DMS79 treated with DMSO at 0.1 percent for 48 hours (cell line): ENCODE data around the gene ZMIZ1.
A peak's percentile ranks its signal among the peaks of the same experiment; 100 is the strongest.

Source experiments
- DNase-seq: peaks from one replicate; lab custom pipeline; 2025; lab: John Stamatoyannopoulos, UW

The ZMIZ1 gene

DNA sequence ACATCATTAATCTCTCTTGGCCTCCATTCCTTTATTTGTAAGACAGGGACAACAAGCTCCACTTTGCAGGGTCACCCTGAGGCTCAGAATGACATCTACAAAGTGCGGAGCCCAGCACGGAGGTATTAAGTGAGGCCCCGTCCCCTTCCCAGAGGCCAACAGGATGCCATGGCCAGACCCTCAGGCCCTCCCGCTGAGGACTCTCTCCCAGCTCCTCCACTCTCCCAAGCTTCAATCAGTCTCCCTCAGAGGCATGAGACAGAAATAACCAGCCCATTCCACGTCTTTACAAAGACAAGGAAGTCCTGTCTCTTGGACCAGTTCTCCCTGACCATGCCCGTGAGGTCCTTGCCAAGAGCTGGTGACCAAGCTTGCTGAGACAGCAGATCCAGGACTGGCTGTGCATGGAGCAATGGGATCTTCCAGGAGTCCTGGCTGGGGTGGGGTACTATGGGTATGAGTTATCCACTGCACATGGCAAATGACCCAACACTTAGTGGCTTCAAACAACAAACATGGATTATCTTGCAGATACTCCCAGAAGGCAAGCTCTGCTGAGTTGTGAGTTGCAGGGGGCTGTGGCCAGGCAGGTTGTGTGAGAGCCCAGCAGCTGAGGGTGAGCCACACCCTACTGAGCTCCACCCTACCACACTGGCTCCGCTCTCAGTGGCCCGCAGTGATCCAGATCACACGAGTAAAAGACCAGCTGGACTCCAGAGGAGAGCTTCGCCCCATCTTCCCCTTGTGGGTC, 274.2 kb downstream of the ZMIZ1 start:
- DNase-seq, result no peak

DNA sequence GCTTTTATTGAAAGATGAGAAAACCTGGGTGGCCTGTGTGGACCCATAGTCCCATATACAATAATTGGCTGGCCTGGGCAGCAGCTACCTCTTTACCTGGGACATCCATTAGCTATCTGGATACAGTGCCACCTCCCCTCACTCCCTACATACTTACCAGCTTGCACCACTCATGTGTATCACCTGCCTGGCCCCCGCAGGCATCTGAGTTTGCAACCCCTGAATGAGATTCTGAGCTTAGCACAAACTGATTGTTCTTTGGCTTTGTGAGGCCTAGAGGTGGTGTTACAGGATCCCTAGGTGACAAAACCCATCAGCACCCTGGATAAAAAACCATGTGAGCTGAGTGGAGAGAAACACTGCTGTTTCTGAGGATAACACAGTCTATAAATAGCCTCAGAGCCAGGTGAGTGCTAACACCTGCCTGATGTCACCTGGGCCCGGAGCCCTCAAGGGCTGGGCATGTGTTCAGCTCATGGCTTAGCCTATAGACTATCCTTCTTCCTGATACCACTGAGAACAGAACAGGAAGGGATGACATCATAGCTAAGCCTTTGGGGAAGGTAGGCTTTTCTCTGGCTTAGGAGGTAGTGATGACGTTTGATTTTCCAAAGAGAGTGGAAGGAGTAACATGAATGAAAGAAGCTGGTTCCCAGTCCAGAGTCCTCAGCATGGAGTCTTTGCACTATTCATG, 275.9 kb downstream of the ZMIZ1 start:
- peak; percentile 37 for DNase-seq

DNA sequence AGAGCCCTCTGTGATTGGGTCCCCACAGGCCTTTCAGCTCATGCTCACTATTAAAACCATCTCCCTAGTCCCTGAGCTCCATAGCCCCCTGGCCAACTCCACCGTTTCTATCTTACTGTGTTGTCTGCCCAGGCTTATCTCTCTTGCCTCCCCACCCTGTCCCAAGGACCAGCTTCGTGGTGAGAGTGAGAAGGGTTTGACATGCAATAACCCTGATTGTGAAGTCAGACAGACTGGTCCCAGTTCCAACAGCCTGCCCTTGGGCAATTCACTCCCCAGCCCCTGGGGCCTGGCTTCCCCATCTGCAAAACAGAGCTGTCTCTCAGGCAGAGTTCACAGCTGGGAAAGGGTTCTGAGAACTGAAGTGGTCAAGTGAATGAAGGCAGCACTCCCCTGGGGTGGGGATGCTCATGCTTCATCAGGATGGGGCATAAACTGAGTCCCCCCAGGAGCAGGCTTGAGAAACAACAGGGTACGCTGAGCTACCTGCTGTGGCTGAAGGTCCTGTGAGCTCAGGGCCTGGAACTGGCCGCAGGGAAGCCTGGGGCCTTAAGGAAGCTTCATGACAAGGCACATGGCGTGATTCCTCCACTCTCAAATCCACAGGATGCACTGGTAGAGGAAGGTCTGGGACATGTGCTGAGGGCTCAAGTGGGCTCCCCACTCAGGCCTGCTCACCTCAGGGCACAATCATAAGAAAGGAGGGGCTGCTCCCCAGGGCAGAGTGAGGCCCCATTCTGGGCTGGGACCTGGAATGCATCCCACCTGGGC, 276.7 kb downstream of the ZMIZ1 start:
- no peak for DNase-seq

DNA sequence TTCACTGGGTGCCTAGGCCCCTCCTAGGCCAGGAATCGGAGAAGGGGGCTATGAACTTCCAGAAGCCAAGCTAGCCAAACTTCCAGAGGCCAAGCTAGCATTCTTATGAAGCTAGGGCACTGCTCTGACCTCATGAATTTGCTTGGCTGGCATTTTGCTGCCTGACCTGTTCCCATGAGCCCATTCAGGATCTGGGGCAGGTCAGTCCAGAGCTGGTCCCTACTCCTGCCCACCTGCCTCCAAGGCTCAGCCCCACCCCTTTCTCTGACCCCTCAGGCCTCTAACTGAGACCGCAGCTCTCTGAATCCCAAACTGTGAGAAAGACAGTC, 277.2 kb downstream of the ZMIZ1 start:
- no peak for DNase-seq

DNA sequence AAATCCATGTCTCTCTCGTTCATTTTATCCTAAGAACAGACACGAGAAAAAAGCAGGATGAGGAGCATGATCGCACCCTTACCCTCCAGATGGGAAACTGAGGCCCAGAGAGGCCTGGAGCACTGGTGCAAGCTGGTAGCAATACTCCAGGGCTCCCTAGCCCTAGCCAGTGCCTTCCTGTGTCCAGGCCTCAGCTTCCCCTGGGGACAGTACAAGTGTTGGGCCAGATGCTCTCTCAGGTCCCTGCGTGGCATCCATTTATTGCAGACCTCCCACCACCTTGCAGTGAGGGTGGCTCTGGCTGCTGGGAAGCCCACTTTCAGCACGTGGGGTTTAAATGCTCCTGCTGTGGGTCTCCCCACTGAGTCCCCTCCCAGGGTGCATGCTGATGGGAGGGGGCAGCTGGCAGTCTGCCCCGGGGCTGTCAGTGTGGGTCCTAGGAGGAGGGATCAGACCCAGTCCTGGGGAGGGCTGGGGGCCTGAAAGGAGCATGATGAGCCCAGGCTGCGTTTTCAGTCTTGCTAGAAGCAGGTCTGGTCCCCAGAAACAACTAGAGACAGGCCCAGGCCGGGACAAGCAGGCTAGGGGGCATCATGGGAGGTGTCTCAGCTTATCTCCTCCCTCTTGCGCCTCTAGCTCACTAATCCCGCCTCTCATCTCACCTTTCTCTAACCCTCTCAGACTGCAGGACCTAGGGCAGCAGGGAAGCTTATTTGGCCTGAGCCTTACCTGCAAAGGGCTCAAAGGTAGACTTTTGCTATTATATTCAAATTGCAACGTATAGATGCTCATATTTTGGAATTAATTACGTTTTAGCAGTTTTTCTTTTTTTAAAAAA, 277.8 kb downstream of the ZMIZ1 start:
- no peak for DNase-seq

- DNase-seq, result peak; percentile 59
Measured at GRCh38 chr10:79347226-79347893, 278.6 kb downstream of the ZMIZ1 start, which contains the start of gene PPIF. TSS of gene PPIF (plus strand) at chr10:79347469. CDS start at chr10:79347549, 80 bp downstream.

DNA sequence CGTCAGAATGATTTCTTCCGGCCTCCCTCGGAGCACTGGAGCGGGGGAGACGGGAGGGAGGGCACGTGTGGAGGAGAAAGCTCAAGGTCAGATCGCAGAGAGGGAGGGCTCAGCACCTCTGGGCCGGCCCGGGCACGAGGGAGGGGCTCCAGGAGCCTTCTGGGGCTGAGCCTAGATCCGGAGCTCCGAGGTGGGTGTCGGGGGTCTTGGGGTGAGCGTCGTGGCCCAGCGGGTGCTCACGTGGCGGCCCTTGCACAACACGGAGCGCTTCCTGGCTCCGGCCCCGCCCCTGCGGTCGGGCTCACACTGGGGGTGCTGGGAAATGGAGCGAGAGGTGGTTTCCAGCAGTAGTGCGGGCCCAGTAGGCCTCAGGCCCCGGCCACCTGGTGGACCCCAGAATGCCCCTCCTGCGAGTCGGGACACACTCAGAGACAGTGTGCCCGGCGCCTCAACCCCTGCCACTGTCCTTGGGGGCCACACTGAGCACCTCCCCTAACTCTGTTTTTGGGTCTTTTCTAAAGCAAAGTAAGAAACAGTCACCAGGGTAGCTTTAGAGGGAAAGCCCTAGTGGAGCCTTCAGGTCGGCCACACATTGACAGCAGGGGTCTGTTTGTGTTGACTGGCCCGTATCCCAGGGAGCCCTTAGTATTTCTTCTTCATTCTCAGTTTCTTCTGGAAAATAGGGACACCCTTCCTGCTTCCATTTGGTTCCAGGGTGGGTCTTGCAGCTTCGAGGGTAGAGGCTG, 279.3 kb downstream of the ZMIZ1 start:
- no peak for DNase-seq

DNA sequence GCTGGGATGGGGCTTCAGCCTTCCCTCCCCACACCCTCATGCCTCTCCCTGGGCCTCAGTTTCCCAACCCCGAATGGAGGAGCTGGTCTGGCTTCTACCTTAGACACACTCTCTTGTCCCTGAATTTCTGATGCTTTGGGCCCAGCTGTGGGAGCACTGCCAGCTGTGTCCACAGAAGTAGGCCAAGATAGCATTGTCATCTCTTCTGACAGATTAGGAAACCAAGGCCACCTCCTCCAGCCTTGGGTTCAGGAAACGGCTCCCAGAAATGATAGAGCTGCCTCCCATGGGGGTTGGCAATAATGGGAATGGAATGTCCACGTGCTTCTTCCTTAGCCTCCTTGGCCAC, 279.8 kb downstream of the ZMIZ1 start:
- DNase-seq, result no peak

DNA sequence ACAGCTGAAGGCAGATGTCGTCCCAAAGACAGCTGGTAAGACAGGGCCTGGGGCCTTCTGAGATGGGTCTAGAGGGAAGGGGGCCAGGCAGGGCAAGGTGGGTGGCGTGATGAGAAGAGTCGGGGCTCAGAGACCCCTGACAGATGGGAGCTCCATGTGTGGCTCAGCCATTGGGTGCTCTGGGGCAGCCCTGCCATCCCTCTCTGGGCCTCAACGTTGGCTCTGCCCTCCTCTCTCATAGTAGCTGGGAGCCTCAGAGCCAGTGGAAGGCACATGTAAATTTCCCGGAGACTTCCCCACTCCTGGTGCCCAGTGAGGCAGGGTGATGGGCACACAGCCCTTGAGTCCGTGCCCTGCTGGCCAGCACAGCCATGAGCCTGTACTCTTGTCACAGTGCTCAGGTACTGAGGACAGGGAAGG, 280.3 kb downstream of the ZMIZ1 start:
- no peak for DNase-seq

DNA sequence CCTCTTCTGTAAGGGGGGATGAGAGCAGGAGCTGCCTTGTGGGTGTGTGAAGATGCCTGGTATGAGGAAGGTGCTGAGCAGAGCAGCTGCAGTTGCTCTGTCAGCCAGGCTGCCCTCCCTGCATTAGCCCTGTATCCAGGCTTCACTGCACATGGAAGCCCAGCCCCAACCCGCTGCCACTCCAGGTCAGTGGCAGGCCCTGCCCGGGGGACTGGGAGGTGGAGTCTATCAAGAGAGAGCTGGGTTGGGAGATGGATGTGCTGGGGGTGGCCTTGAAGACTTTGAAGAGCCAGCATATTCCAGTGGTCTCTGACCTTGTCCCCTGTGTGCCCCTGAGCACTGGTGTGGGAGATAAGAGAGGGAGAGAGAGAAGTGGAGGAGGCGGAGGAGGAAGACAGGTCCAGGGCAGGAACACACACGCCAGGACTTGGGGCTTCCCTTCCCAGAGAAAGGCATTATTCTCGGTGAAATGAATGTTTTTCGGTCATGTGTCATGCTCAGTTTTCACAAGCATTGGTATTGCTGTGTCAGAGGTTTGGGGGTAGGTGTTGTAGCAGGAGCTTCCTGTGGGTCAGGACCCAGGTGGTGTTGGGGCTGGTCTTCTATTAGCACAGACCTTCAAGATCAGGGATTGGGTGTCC, 281.1 kb downstream of the ZMIZ1 start:
- no peak for DNase-seq

DNA sequence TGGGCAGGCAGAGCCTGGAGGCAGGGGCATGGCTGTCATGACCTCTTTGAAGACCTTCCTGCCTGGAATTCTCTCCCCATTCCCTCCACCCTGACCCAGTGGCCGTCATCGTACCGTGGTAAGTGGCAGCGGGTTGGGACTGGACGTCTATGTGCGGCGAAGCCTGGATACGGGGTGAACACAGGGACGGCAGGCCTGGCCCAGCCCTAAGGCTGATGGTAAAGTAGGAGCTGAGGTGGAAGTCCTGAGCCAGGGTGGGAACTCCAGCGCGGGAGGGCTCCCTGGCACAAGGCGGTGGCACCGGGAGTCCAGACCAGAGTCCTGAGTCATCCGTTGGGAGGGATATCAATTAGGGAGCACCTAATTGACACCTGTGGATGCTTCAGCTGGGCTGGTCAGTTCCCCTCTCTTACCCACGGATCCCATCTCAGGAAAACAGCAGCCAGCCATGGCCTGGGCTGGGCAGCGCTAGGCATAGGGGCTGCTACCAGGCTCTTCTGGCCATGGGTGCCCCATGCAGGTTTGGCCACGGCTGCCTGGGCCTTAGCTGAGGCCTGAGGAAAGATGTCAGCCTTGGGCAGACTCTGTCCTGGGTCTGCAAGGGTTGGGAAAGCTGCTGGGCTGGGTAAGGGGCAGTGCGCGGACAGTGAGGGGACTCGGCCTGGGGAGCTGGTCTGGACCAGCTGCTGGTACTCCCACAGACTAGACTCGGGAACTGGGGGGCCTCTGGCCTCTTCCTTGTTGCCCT, 281.8 kb downstream of the ZMIZ1 start:
- no peak for DNase-seq

GRCh38 chr10:79351332-79351731, 282.6 kb downstream of the ZMIZ1 start:
- no peak for DNase-seq

- DNase-seq, result no peak
Measured at GRCh38 chr10:79352035-79352877, 283.5 kb downstream of the ZMIZ1 start.

DNA sequence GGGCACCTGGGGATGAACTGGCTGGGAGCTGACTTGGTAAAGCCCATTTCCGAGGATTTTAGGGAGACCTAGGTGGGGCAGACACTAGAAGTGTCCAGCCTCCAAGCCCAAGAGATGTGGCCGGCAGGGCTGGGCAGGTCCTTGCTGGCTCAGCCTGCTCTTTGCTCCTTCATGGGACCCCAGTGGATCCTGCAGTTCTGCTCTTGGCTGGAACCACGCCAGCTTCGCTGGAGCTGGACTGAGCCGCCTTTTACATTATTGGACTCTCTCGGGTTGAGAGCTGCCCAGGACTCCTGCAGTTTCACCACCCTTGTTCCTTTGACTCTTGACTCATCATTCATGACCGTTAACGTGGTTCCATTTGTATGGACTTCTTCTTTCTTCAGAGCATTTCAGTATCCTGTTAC, 284.2 kb downstream of the ZMIZ1 start:
- DNase-seq, result no peak

GRCh38 chr10:79353726-79354125, 285.0 kb downstream of the ZMIZ1 start:
- no peak for DNase-seq

GRCh38 chr10:79354141-79354540, 285.4 kb downstream of the ZMIZ1 start:
- DNase-seq, result no peak

DNA sequence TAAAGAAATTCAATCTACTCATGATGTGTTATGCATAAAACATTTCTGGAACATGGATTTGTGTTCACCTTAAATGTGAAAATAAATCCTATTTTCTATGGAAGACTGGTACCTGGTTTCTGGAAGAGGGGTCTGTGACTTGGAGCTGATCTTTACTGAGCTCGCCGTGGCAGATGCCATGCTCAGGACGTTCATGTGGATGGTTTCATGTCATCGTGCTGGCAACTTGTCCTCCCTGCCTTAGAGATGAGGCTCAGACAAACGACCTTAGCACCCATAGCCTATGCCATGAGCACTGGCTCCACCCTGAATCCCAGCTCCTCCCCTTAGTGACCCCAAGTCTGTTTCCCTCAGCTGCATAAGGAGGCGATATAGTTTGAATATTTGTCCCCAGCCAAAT, 285.8 kb downstream of the ZMIZ1 start:
- DNase-seq, result no peak

- no peak for DNase-seq
Measured at GRCh38 chr10:79355420-79356017, 286.8 kb downstream of the ZMIZ1 start.
